Measurements from ENCODE around the gene NINJ1.
A peak's percentile ranks its signal among the peaks of the same experiment; 100 is the strongest.

The NINJ1 gene

GRCh38 chr9:93129691-93130500 is 4.2 kb downstream of the NINJ1 start:
- H3K23ac ChIP-seq (ENCODE audit: low read depth, low read length, poor library complexity) = no peak overlapping the region
- H3K9me3 ChIP-seq (replicated peaks in 1 of 2; ENCODE audit: control insufficient read depth in 2 of 2, insufficient read depth in 1 of 2, low read depth in 1 of 2, low read length in 2 of 2) = no peaks in the 10 kb centered on the region
- no peak overlapping the region for H2BK15ac ChIP-seq (ENCODE audit: low read length)
- DNase-seq (ENCODE audit: low spot score) = no peak
- no peak overlapping the region for H4K91ac ChIP-seq (ENCODE audit: low read depth, low read length, poor library complexity)
- WGBS, 2 donors (ENCODE audit: extremely low coverage in 2 of 2, insufficient read length in 2 of 2, insufficient replicate concordance in 1 of 2) = no CpG with 5 or more reads among the region's 11 CpGs
- H3K36me3 ChIP-seq (replicated peaks in 1 of 2; ENCODE audit: control insufficient read depth in 2 of 2, insufficient read depth in 2 of 2, low read length in 2 of 2) = peaks cover 2 to 6% of the 10 kb centered on the region in 2 donors
- peaks cover 12% of the 10 kb centered on the region for H3K79me1 ChIP-seq (ENCODE audit: low read depth, low read length)
- peaks cover 28 to 29% of the 10 kb centered on the region in 2 donors for H3K4me1 ChIP-seq (ENCODE audit: control insufficient read depth in 2 of 2, insufficient read depth in 1 of 2, low read depth in 1 of 2, low read length in 2 of 2)
- no peak overlapping the region for H2BK120ac ChIP-seq (ENCODE audit: low read depth, low read length)
- H4K8ac ChIP-seq (ENCODE audit: low read depth, low read length) = no peak overlapping the region
- H3K14ac ChIP-seq (ENCODE audit: low read length) = no peak overlapping the region
- H3K9ac ChIP-seq (ENCODE audit: low read depth, low read length, poor library complexity) = peak overlapping the region; percentile 6
- H3K4ac ChIP-seq (ENCODE audit: low read length) = no peak overlapping the region
- no peak overlapping the region for H2AFZ ChIP-seq (ENCODE audit: low read length)
- no peak overlapping the region for H2BK5ac ChIP-seq (ENCODE audit: low read length)
- H2BK12ac ChIP-seq (ENCODE audit: low read length) = no peak overlapping the region
- peak overlapping the region; percentile 47 for H2AK5ac ChIP-seq (ENCODE audit: low read depth, low read length)
- no peak overlapping the region for H3K18ac ChIP-seq (ENCODE audit: low read length)
- H3K4me3 ChIP-seq (ENCODE audit: low read length in 2 of 2) = no peak overlapping the region
- H3K27me3 ChIP-seq (ENCODE audit: control insufficient read depth in 3 of 3, insufficient read depth in 3 of 3, low read depth in 1 of 3, low read length in 3 of 3) = peaks cover 0 to 4% (median 3%) of the 10 kb centered on the region in 3 experiments
- no peak overlapping the region for H3K4me2 ChIP-seq (ENCODE audit: insufficient read depth, low read length, poor library complexity, severe bottlenecking)
- no peak overlapping the region for H3K27ac ChIP-seq (replicated peaks; ENCODE audit: low read length)

- Histone ChIP-seq H3K4me2 (ENCODE audit: insufficient read depth, low read length, poor library complexity, severe bottlenecking) (no peak overlapping the region), H3K4me1 (ENCODE audit: control insufficient read depth in 2 of 2, insufficient read depth in 1 of 2, low read depth in 1 of 2, low read length in 2 of 2) (peaks cover 24 to 25% of the 10 kb centered on the region in 2 donors), H3K79me1 (ENCODE audit: low read depth, low read length) (peaks cover 12% of the 10 kb centered on the region), H2BK15ac (ENCODE audit: low read length) (no peak overlapping the region), H4K8ac (ENCODE audit: low read depth, low read length) (no peak overlapping the region), H3K23ac (ENCODE audit: low read depth, low read length, poor library complexity) (no peak overlapping the region), H3K14ac (ENCODE audit: low read length) (no peak overlapping the region), H3K9ac (ENCODE audit: low read depth, low read length, poor library complexity) (no peak overlapping the region), H3K18ac (ENCODE audit: low read length) (no peak overlapping the region), H3K4me3 (ENCODE audit: low read length in 2 of 2) (no peak overlapping the region), H3K4ac (ENCODE audit: low read length) (no peak overlapping the region), H3K27ac (replicated peaks; ENCODE audit: low read length) (no peak overlapping the region), H2AFZ (ENCODE audit: low read length) (no peak overlapping the region), H3K9me3 (replicated peaks in 1 of 2; ENCODE audit: control insufficient read depth in 2 of 2, insufficient read depth in 1 of 2, low read depth in 1 of 2, low read length in 2 of 2) (no peaks in the 10 kb centered on the region), H4K91ac (ENCODE audit: low read depth, low read length, poor library complexity) (no peak overlapping the region), H2BK12ac (ENCODE audit: low read length) (no peak overlapping the region), H2BK5ac (ENCODE audit: low read length) (no peak overlapping the region), H2AK5ac (ENCODE audit: low read depth, low read length) (peak overlapping the region; percentile 47), H2BK120ac (ENCODE audit: low read depth, low read length) (no peak overlapping the region), H3K36me3 (replicated peaks in 1 of 2; ENCODE audit: control insufficient read depth in 2 of 2, insufficient read depth in 2 of 2, low read length in 2 of 2) (peaks cover 7 to 10% of the 10 kb centered on the region in 2 donors), H3K27me3 (ENCODE audit: control insufficient read depth in 3 of 3, insufficient read depth in 3 of 3, low read depth in 1 of 3, low read length in 3 of 3) (no peaks in the 10 kb centered on the region)
- no CpG with 5 or more reads among the region's 8 CpGs for WGBS, 2 donors (ENCODE audit: extremely low coverage in 2 of 2, insufficient read length in 2 of 2, insufficient replicate concordance in 1 of 2)
- DNase-seq (ENCODE audit: low spot score) = no peak
These were observed 4.8 kb downstream of the NINJ1 start for GRCh38 chr9:93129286-93129685.

- Histone ChIP-seq H3K9me3 (replicated peaks in 1 of 2; ENCODE audit: control insufficient read depth in 2 of 2, insufficient read depth in 1 of 2, low read depth in 1 of 2, low read length in 2 of 2) (no peaks in the 10 kb centered on the region), H2BK15ac (ENCODE audit: low read length) (no peak overlapping the region)
- no CpG with 5 or more reads among the region's 10 CpGs for WGBS, 2 donors (ENCODE audit: extremely low coverage in 2 of 2, insufficient read length in 2 of 2, insufficient replicate concordance in 1 of 2)
These were observed 5.3 kb downstream of the NINJ1 start for GRCh38 chr9:93128715-93129224.

GRCh38 chr9:93128011-93128714 is 5.9 kb downstream of the NINJ1 start:
- Histone ChIP-seq H3K79me1 (ENCODE audit: low read depth, low read length) (peaks cover 12% of the 10 kb centered on the region), H3K4me3 (ENCODE audit: low read length in 2 of 2) (no peak overlapping the region), H3K4me1 (ENCODE audit: control insufficient read depth in 2 of 2, insufficient read depth in 1 of 2, low read depth in 1 of 2, low read length in 2 of 2) (peaks cover 21 to 25% of the 10 kb centered on the region in 2 donors), H3K14ac (ENCODE audit: low read length) (peak overlapping the region; percentile 57), H3K27me3 (ENCODE audit: control insufficient read depth in 3 of 3, insufficient read depth in 3 of 3, low read depth in 1 of 3, low read length in 3 of 3) (no peaks in the 10 kb centered on the region), H3K4me2 (ENCODE audit: insufficient read depth, low read length, poor library complexity, severe bottlenecking) (no peak overlapping the region), H2BK5ac (ENCODE audit: low read length) (no peak overlapping the region), H3K18ac (ENCODE audit: low read length) (peak overlapping the region; percentile 58), H3K23ac (ENCODE audit: low read depth, low read length, poor library complexity) (no peak overlapping the region), H2BK12ac (ENCODE audit: low read length) (no peak overlapping the region), H2AK5ac (ENCODE audit: low read depth, low read length) (peak overlapping the region; percentile 24), H3K9ac (ENCODE audit: low read depth, low read length, poor library complexity) (no peak overlapping the region), H4K91ac (ENCODE audit: low read depth, low read length, poor library complexity) (no peak overlapping the region), H2AFZ (ENCODE audit: low read length) (no peak overlapping the region), H2BK15ac (ENCODE audit: low read length) (no peak overlapping the region), H4K8ac (ENCODE audit: low read depth, low read length) (no peak overlapping the region), H3K36me3 (replicated peaks in 1 of 2; ENCODE audit: control insufficient read depth in 2 of 2, insufficient read depth in 2 of 2, low read length in 2 of 2) (peaks cover 10% of the 10 kb centered on the region in 2 donors), H3K27ac (replicated peaks; ENCODE audit: low read length) (no peak overlapping the region), H3K9me3 (replicated peaks in 1 of 2; ENCODE audit: control insufficient read depth in 2 of 2, insufficient read depth in 1 of 2, low read depth in 1 of 2, low read length in 2 of 2) (no peaks in the 10 kb centered on the region), H2BK120ac (ENCODE audit: low read depth, low read length) (no peak overlapping the region), H3K4ac (ENCODE audit: low read length) (no peak overlapping the region)
- no CpG with 5 or more reads among the region's 14 CpGs for WGBS, 2 donors (ENCODE audit: extremely low coverage in 2 of 2, insufficient read length in 2 of 2, insufficient replicate concordance in 1 of 2)
- DNase-seq (ENCODE audit: low spot score) = no peak

More at GRCh38 chr9:93128715-93129224, 5.3 kb downstream of the NINJ1 start:
- no peak for DNase-seq (ENCODE audit: low spot score)
- Histone ChIP-seq H4K91ac (ENCODE audit: low read depth, low read length, poor library complexity) (no peak overlapping the region), H2BK12ac (ENCODE audit: low read length) (no peak overlapping the region), H3K27me3 (ENCODE audit: control insufficient read depth in 3 of 3, insufficient read depth in 3 of 3, low read depth in 1 of 3, low read length in 3 of 3) (no peaks in the 10 kb centered on the region), H3K27ac (replicated peaks; ENCODE audit: low read length) (no peak overlapping the region), H3K4me2 (ENCODE audit: insufficient read depth, low read length, poor library complexity, severe bottlenecking) (no peak overlapping the region), H3K4me1 (ENCODE audit: control insufficient read depth in 2 of 2, insufficient read depth in 1 of 2, low read depth in 1 of 2, low read length in 2 of 2) (peaks cover 24 to 25% of the 10 kb centered on the region in 2 donors), H2BK5ac (ENCODE audit: low read length) (no peak overlapping the region), H4K8ac (ENCODE audit: low read depth, low read length) (no peak overlapping the region), H3K4ac (ENCODE audit: low read length) (no peak overlapping the region), H3K9ac (ENCODE audit: low read depth, low read length, poor library complexity) (no peak overlapping the region), H2AFZ (ENCODE audit: low read length) (no peak overlapping the region), H3K4me3 (ENCODE audit: low read length in 2 of 2) (no peak overlapping the region), H3K36me3 (replicated peaks in 1 of 2; ENCODE audit: control insufficient read depth in 2 of 2, insufficient read depth in 2 of 2, low read length in 2 of 2) (peaks cover 8 to 10% of the 10 kb centered on the region in 2 donors), H3K18ac (ENCODE audit: low read length) (peak overlapping the region; percentile 58), H2BK120ac (ENCODE audit: low read depth, low read length) (no peak overlapping the region), H3K79me1 (ENCODE audit: low read depth, low read length) (peaks cover 12% of the 10 kb centered on the region), H2AK5ac (ENCODE audit: low read depth, low read length) (no peak overlapping the region), H3K23ac (ENCODE audit: low read depth, low read length, poor library complexity) (no peak overlapping the region), H3K14ac (ENCODE audit: low read length) (no peak overlapping the region)

All from neuronal stem cell (in vitro differentiated cells).